ENCODE data around the gene COX5B.
"Not testable (repeated sequence)": the region's sequence is repeated elsewhere in the genome, so short reads cannot be mapped to it uniquely, and the experiment has no call there.

Gene COX5B

DNA sequence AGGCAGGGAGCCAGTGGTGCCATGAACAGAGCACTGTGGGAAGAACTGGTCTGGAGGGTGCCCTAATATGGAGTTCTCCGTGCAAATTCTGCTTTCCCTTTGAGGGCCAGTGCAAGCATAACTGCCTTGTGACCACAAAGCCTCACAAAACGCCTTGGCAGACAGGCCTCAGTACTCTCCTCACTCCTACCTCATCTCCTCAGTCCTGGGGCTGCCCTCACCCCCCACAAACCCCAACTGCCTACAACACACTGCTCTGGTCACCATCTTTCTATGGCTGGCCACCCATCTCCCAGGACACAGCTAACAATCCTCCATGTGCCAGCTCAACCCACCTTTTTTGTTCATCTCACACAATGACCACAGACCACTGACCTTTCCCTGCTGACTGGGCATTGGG lies 8.9 kb downstream of the COX5B start:
- DNase-seq = no peak

- no peak for DNase-seq
These were observed 10.4 kb downstream of the COX5B start for GRCh38 chr2:97656129-97656755.

GRCh38 chr2:97656905-97657587 lies 11.2 kb downstream of the COX5B start:
- no peak for DNase-seq

- DNase-seq = no peak
These were observed 12.3 kb downstream of the COX5B start for GRCh38 chr2:97657986-97658690.

DNA sequence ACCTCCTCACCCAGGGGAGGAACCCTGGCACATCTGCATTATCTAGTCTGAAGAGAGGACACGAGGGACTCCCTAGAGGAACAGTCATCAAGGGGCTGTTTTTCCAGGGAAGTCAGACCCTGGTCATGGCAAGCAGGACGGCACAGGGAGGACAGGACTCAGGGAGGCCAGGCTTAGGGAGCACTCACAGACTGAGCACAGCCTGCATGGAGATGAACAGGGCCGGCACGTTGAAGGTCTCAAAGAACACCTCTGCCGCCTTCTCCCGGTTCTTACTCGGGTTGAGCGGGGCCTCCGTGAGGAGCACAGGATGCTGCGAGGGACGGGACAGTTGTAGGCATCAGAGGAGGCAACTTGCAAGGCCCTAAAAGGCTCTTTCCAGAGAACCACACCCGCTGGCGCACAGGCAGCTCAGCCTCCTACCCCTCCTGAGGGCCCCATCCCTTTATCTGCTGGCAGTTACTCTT lies 12.9 kb downstream of the COX5B start:
- DNase-seq = no peak

DNA sequence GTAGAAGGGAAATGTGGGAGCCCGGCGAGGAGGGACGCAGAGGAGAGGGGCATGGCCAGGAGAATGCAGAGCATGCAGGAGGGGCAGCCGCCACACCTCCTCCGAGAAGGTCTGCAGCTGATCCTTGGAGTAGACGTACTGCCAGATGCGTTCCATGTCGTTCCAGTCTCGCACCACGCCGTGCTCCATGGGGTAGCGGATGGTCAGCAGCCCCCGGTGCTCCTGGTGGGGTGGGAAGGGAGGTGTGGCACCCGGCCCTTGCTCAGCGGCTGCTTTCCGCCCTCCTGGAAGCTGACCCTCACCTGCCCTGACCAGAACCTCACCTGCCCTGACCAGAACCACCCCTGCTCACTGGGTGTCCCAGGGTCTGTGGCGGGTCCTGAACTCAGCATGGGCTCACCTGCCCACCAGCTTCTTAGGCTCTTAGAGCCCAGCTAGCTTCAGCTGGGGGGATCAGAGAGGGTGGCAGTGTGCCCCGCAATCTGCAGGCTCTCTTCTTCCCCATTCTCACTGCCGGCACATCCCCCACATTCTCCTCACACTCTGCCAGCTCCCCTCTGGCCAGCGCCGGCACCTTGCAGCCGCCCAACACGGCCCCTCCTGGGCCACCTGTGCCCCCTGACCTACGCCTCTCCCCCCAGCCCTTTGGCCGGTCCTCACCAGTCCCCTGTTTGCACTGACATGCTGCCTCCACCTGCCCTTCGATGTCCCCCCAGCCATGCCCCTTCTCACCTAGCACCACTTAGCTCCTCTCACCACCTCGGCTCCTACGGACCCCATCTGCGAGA lies 13.6 kb downstream of the COX5B start:
- DNase-seq = no peak

GRCh38 chr2:97660044-97660774 lies 14.3 kb downstream of the COX5B start:
- DNase-seq = no peak

GRCh38 chr2:97660775-97661389 lies 15.0 kb downstream of the COX5B start:
- DNase-seq = no peak

DNA sequence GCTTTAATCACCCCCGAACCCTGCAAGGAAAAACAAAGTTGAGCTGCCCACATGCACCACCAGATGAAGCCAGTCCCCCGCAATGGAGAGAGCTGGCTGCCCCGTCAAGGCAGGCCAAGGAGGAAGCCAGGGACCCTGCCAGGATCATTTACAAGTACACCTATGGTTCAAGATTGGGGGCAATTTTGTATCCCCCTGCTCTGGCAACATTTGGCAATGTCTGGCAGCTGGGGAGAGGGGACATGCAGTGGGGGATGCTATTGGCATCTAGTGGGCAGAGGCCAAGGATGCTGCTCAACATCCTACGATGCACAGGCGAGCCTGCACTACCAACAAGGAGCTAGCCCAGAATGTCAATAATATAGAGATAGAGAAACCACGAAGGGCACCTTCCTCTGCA lies 16.1 kb downstream of the COX5B start:
- no peak for DNase-seq

- DNase-seq = no peak
These were observed 16.6 kb downstream of the COX5B start for GRCh38 chr2:97662386-97662894.

DNA sequence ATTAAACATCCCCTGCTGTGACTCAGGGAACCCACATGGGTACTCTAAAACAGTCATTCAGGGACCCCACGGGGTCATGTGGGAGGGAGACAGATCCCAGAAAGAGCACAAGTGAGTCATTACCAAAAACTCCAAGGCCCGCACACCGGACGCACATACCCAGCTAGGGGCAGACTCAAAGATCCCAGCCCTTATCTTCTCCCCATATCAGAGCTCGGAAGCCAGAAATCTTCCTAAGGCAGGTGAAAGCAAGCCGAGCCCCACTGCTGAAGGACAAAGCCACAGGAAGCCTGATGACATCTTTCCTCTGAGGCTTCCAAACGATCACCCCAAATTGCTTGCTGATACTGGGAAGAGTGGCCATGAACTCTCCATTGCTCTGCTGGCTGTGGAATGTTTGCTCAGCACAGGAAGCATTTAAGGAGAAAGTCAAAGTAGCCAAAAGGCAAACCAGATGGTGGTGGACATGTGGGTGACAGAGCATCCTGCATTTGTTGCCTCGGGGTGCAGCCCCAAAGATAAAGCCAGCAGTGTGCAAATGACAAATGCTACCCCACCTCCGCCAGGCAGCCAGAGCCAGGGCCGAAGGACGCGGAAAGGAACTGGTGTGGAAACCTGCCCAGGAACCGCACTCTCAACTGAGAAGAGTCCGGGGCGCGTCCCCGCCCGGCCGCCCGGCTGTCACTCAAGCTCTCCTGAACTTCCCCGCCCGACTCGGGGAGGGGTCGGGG lies 17.2 kb downstream of the COX5B start:
- DNase-seq = peak; percentile 16 to 76

GRCh38 chr2:97663626-97663961 lies 17.7 kb downstream of the COX5B start:
- DNase-seq = no peak

GRCh38 chr2:97663962-97664635 lies 18.2 kb downstream of the COX5B start, which contains the start of gene ACTR1B:
Gene ACTR1B, minus strand, starts transcription at chr2:97664044. Its CDS starts 154 bp downstream, at chr2:97663890.
- peak; percentile 97 to 99 for DNase-seq

DNA sequence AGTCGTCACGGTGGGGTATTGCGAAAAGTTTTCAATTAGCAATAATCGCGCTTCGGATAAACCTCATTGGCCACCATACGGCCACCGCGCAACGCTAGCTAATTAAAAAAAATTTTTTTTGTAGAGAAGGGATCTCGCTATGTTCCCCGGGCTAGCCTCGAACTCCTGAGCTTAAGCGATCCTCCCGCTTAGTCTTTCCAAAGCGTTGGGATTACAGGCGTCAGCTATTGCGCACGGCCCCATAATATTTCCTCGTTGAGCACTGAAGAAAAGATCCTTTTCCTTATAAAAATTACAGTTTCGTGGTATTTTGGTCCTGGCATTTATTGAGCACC lies 18.7 kb downstream of the COX5B start:
- peak; percentile 61 to 64 for DNase-seq

GRCh38 chr2:97669448-97669847 lies 23.6 kb downstream of the COX5B start, which contains the start of gene C2orf92:
Gene C2orf92, plus strand, starts transcription at chr2:97669713. Its CDS starts 76 bp downstream, at chr2:97669789.
- DNase-seq = no peak

DNA sequence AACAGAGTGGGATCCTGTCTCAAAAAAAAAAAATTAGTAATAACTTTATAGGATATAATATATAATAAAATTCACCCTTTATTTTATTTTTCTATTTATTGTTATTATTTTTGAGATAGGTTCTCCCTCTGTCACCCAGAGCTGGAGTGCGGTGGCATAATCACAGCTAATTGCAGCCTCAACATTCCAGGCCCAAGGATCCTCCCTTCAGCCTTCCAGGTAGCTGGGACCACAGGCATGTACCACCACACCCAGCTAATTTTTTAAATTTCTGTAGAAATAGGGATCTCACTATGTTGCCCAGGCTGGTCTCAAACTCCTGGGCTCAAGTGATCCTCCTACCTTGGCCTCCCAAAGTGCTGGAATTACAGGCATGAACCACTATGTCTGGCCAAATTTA lies 24.6 kb downstream of the COX5B start:
- no peak for DNase-seq

DNA sequence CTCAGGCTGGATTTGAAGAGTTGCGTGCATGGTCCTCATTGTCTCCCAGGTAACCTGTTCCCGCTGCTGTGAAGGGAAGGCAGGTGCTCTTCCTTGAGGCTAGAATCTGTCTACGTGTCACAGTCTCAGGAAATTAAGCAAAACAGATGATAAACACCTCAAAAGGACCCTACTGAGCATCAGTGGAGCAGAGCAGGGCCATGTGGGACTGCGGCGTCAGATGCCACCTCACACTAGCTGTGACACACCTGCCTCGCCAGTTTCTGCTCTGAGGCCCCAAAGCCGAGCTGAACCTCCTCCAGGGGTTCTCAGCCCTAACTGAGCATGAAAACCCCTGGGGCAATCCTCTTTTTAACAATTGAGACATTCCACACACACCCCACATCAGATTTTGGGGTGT lies 25.7 kb downstream of the COX5B start:
- DNase-seq = no peak

DNA sequence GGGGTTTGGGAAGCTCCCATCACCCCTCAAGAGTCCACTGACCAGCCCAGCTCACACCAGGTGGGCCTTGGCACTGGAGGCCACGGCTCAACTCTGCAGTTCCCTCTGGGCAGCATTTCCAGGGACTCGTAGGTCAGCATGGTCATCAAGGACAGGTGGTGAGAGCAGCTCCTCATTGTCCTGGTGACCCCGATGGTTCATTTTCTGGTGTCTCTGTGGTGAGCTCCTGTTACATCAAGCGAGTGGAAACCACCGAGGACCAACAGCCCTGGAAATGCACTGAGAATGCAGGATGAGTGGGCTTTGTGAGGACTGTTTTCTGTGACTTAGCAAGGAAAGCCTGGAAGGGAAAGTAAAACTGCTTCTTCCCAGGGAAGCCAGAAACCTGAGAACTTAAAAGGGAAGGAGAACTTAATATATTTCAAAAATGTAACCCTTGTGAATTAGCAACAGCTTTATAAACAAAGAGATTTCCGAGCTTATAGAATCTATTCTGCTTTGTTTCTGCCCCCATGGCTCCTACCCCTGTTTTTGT lies 26.8 kb downstream of the COX5B start:
- DNase-seq = not testable (repeated sequence)

- DNase-seq = no peak
These were observed 27.5 kb downstream of the COX5B start for GRCh38 chr2:97673182-97673914.

- DNase-seq = peak in 1 of 2 experiments; percentile 9
These were observed 28.0 kb downstream of the COX5B start for GRCh38 chr2:97673915-97674283.
